ENCODE data around the gene PRSS38. TPM values are rescaled to one million over a fixed set of nuclear protein-coding genes. Genes with fewer than 3 reads are reported as not detected.

PRSS38 gene
- not detected for total RNA-seq (2021; ENCODE audit: unreplicated experiment)
- polyA plus RNA-seq (2012), result not detected in 2 replicates
- percentile 8 among the genes with signal in this experiment for Bru-seq, nascent RNA
- BruChase-seq, experiment 1, labeled RNA remaining after a 6-hour chase, result percentile 8 among the genes with signal in this experiment
- BruChase-seq, experiment 2, labeled RNA remaining after a 2-hour chase, result percentile 7 among the genes with signal in this experiment
- long read RNA-seq, result 0 reads

DNA sequence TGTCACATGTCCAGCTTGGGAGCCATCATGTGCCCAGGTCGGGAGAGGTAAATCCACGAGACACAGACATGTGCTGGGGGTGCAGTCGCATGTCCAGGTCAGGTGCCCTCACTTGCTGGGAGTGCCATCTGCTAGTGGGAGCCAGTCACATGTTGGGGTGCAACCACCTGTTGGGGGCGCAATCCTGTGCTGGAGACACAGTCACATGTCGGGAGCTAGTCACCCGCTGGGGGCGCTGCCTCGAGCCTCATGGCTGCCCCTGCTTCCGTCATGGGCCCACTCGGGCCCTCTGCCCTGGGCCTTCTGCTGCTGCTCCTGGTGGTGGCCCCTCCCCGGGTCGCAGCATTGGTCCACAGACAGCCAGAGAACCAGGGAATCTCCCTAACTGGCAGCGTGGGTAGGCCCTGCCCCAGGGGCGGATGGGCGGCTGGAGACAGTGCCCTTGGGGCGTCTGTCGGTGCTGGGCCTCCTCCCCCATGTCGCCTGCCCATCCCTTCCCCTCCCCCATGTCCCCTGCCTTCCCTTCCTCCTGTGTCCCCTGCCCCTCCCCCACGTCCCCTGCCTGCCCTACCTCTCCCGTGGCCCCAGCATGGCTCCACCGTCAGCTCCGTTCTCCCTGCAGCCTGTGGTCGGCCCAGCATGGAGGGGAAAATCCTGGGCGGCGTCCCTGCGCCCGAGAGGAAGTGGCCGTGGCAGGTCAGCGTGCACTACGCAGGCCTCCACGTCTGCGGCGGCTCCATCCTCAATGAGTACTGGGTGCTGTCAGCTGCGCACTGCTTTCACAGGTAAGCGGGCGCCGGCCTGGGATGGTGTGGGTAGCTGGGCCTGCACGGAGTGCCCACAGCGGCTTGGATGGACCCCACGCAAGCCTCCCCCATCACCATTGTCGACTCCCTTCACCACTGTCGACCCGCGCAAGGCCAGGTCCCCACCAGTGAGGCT lies at the start of gene PRSS38:
PRSS38 (plus strand) TSS at position 208 of the 942 bp plus-strand sequence; CDS start at position 250, 42 bp downstream.
- Histone ChIP-seq H3K4me3 (replicated peaks in 1 of 2; ENCODE audit: low read depth in 1 of 2, low read length in 2 of 2) (no peak within 1 kb of the TSS), H3K4me1 (ENCODE audit: control insufficient read depth in 1 of 2, insufficient read depth in 2 of 2, low read length in 2 of 2) (no peaks in the 10 kb centered on the region), H3K79me2 (ENCODE audit: insufficient read depth, low read length) (no peaks in the 10 kb centered on the region), H4K20me1 (ENCODE audit: insufficient read depth) (no peaks in the 10 kb centered on the region), H3K27ac (ENCODE audit: low read depth, low read length) (no peak within 1 kb of the TSS), H3K27me3 (ENCODE audit: insufficient read depth, low read length) (no peaks in the 10 kb centered on the region), H3K4me2 (ENCODE audit: low read length) (no peak within 1 kb of the TSS), H2AFZ (ENCODE audit: low read depth, low read length, poor library complexity, severe bottlenecking) (no peak within 1 kb of the TSS), H3K9ac (ENCODE audit: low read length) (no peak within 1 kb of the TSS), H3K9me3 (ENCODE audit: control insufficient read depth in 1 of 2, insufficient read depth in 1 of 2, low read depth in 1 of 2, low read length in 2 of 2) (peaks cover 4 to 7% of the 10 kb centered on the region in 2 experiments; a peak in 1 of 4 replicates), H3K36me3 (ENCODE audit: control insufficient read depth in 1 of 2, insufficient read depth in 2 of 2, low read length in 2 of 2) (no peaks in the 10 kb centered on the region), H3K9me2 (ENCODE audit: insufficient read depth) (no peaks in the 10 kb centered on the region)
- ChIA-PET CTCF (no interaction called here), RAD21 (ENCODE audit: low non-redundant PET in 1 of 2, low total read pairs in 2 of 2, uncharacterized antibody in 2 of 2, unreplicated experiment in 2 of 2) (no interaction called here), POLR2A (no interaction called here)
- DNase-seq (ENCODE audit: low read depth, low spot score) (no peak), ATAC-seq (no peak)
- intact Hi-C loops (cut with micrococcal nuclease), result no loop called here
- no TSS peak for BruUV-seq (replicated peaks)
- no peak for TF ChIP-seq YY1 (IDR thresholded peaks at IDR 0.05; ENCODE audit: extremely low read depth, insufficient replicate concordance, low read depth, low read length)
- no peak for TF ChIP-seq SRF (IDR thresholded peaks at IDR 0.05; ENCODE audit: low read depth)
- TF ChIP-seq, protein P1, sequence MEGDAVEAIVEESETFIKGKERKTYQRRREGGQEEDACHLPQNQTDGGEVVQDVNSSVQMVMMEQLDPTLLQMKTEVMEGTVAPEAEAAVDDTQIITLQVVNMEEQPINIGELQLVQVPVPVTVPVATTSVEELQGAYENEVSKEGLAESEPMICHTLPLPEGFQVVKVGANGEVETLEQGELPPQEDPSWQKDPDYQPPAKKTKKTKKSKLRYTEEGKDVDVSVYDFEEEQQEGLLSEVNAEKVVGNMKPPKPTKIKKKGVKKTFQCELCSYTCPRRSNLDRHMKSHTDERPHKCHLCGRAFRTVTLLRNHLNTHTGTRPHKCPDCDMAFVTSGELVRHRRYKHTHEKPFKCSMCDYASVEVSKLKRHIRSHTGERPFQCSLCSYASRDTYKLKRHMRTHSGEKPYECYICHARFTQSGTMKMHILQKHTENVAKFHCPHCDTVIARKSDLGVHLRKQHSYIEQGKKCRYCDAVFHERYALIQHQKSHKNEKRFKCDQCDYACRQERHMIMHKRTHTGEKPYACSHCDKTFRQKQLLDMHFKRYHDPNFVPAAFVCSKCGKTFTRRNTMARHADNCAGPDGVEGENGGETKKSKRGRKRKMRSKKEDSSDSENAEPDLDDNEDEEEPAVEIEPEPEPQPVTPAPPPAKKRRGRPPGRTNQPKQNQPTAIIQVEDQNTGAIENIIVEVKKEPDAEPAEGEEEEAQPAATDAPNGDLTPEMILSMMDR (IDR thresholded peaks at IDR 0.05 in 2 of 3, conservative IDR thresholded peaks at IDR 0.05 in 1 of 3; ENCODE audit: borderline replicate concordance in 1 of 3, insufficient read depth in 1 of 3, low read depth in 2 of 3, low read length in 2 of 3), result 0 out of 6 replicates have a peak, but pooled peaks of 1 of the 3 experiments have one; percentile 23
- TF ChIP-seq, protein P2, sequence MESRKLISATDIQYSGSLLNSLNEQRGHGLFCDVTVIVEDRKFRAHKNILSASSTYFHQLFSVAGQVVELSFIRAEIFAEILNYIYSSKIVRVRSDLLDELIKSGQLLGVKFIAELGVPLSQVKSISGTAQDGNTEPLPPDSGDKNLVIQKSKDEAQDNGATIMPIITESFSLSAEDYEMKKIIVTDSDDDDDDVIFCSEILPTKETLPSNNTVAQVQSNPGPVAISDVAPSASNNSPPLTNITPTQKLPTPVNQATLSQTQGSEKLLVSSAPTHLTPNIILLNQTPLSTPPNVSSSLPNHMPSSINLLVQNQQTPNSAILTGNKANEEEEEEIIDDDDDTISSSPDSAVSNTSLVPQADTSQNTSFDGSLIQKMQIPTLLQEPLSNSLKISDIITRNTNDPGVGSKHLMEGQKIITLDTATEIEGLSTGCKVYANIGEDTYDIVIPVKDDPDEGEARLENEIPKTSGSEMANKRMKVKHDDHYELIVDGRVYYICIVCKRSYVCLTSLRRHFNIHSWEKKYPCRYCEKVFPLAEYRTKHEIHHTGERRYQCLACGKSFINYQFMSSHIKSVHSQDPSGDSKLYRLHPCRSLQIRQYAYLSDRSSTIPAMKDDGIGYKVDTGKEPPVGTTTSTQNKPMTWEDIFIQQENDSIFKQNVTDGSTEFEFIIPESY (IDR thresholded peaks at IDR 0.05; ENCODE audit: extremely low read depth, insufficient replicate concordance, low read length), result no peak
- no peak for TF ChIP-seq ZFX (IDR thresholded peaks at IDR 0.05)
- no peak for TF ChIP-seq ELF1 (IDR thresholded peaks at IDR 0.05; ENCODE audit: borderline replicate concordance, low read depth)
- TF ChIP-seq CBX3 (IDR thresholded peaks at IDR 0.05; ENCODE audit: low read depth), result no peak
- TF ChIP-seq RAD21 (IDR thresholded peaks at IDR 0.05; ENCODE audit: low read depth), result no peak
- TF ChIP-seq EZH2phosphoT487 (IDR thresholded peaks at IDR 0.05; ENCODE audit: borderline replicate concordance), result no peak
